ENCODE data around the gene ANKRD28.

The ANKRD28 gene

GRCh38 chr3:15635121-15635661 is 162.6 kb downstream of the ANKRD28 start:
- no peak overlapping the region for H3K4me3 ChIP-seq (ENCODE audit: low read length)
- DNase-seq: no peak
- H4K20me1 ChIP-seq (ENCODE audit: insufficient read depth, low read length): no peaks in the 10 kb centered on the region
- H3K4me2 ChIP-seq (ENCODE audit: low read depth, low read length): no peak overlapping the region
- H3K79me2 ChIP-seq (ENCODE audit: low read length): no peaks in the 10 kb centered on the region
- H3K27me3 ChIP-seq (replicated peaks; ENCODE audit: insufficient read depth, low read length): no peaks in the 10 kb centered on the region
- no peaks in the 10 kb centered on the region for H3K36me3 ChIP-seq (replicated peaks; ENCODE audit: insufficient read depth, low read length)
- TF ChIP-seq EZH2phosphoT487 (IDR thresholded peaks at IDR 0.05; ENCODE audit: low read length) (no peak), EZH2 (optimal IDR thresholded peaks at IDR 0.05; ENCODE audit: low read depth, low read length) (no peak)
- TF ChIP-seq, protein P1, sequence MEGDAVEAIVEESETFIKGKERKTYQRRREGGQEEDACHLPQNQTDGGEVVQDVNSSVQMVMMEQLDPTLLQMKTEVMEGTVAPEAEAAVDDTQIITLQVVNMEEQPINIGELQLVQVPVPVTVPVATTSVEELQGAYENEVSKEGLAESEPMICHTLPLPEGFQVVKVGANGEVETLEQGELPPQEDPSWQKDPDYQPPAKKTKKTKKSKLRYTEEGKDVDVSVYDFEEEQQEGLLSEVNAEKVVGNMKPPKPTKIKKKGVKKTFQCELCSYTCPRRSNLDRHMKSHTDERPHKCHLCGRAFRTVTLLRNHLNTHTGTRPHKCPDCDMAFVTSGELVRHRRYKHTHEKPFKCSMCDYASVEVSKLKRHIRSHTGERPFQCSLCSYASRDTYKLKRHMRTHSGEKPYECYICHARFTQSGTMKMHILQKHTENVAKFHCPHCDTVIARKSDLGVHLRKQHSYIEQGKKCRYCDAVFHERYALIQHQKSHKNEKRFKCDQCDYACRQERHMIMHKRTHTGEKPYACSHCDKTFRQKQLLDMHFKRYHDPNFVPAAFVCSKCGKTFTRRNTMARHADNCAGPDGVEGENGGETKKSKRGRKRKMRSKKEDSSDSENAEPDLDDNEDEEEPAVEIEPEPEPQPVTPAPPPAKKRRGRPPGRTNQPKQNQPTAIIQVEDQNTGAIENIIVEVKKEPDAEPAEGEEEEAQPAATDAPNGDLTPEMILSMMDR (IDR thresholded peaks at IDR 0.05; ENCODE audit: low read length): no peak
- H3K9ac ChIP-seq (ENCODE audit: low read length): no peak overlapping the region
- H3K9me3 ChIP-seq (replicated peaks; ENCODE audit: insufficient read depth, low read length): no peaks in the 10 kb centered on the region
- H2AFZ ChIP-seq (ENCODE audit: low read length): no peak overlapping the region
- peaks cover 29% of the 10 kb centered on the region for H3K4me1 ChIP-seq (ENCODE audit: low read length)
- no peaks in the 10 kb centered on the region for H3K9me2 ChIP-seq (replicated peaks; ENCODE audit: insufficient read depth, low read length)
- H3K27ac ChIP-seq (ENCODE audit: low read length): no peak overlapping the region
- H3F3A ChIP-seq (ENCODE audit: insufficient read depth, low read length): peaks cover 10% of the 10 kb centered on the region

- peaks cover 29% of the 10 kb centered on the region for H3K4me1 ChIP-seq (ENCODE audit: low read length)
- H3K4me2 ChIP-seq (ENCODE audit: low read depth, low read length): no peak overlapping the region
Observed at GRCh38 chr3:15634671-15635070, 163.1 kb downstream of the ANKRD28 start.

GRCh38 chr3:15633766-15634598 is 163.8 kb downstream of the ANKRD28 start:
- Histone ChIP-seq H3K36me3 (replicated peaks; ENCODE audit: insufficient read depth, low read length) (no peaks in the 10 kb centered on the region), H3F3A (ENCODE audit: insufficient read depth, low read length) (peaks cover 10% of the 10 kb centered on the region), H3K79me2 (ENCODE audit: low read length) (no peaks in the 10 kb centered on the region), H2AFZ (ENCODE audit: low read length) (no peak overlapping the region), H3K4me2 (ENCODE audit: low read depth, low read length) (no peak overlapping the region), H3K9ac (ENCODE audit: low read length) (no peak overlapping the region), H4K20me1 (ENCODE audit: insufficient read depth, low read length) (no peaks in the 10 kb centered on the region), H3K27me3 (replicated peaks; ENCODE audit: insufficient read depth, low read length) (no peaks in the 10 kb centered on the region), H3K9me3 (replicated peaks; ENCODE audit: insufficient read depth, low read length) (no peaks in the 10 kb centered on the region), H3K4me1 (ENCODE audit: low read length) (peaks cover 29% of the 10 kb centered on the region), H3K27ac (ENCODE audit: low read length) (no peak overlapping the region), H3K4me3 (ENCODE audit: low read length) (no peak overlapping the region), H3K9me2 (replicated peaks; ENCODE audit: insufficient read depth, low read length) (no peaks in the 10 kb centered on the region)
- DNase-seq: no peak
- TF ChIP-seq EZH2phosphoT487 (IDR thresholded peaks at IDR 0.05; ENCODE audit: low read length): no peak
- TF ChIP-seq EZH2 (optimal IDR thresholded peaks at IDR 0.05; ENCODE audit: low read depth, low read length): no peak
- TF ChIP-seq, protein P1 (IDR thresholded peaks at IDR 0.05; ENCODE audit: low read length): no peak

More at GRCh38 chr3:15634671-15635070, 163.1 kb downstream of the ANKRD28 start:
- Histone ChIP-seq H3K36me3 (replicated peaks; ENCODE audit: insufficient read depth, low read length) (no peaks in the 10 kb centered on the region), H3K27me3 (replicated peaks; ENCODE audit: insufficient read depth, low read length) (no peaks in the 10 kb centered on the region), H3K9me2 (replicated peaks; ENCODE audit: insufficient read depth, low read length) (no peaks in the 10 kb centered on the region), H3F3A (ENCODE audit: insufficient read depth, low read length) (peaks cover 10% of the 10 kb centered on the region), H3K27ac (ENCODE audit: low read length) (no peak overlapping the region), H2AFZ (ENCODE audit: low read length) (no peak overlapping the region), H3K9me3 (replicated peaks; ENCODE audit: insufficient read depth, low read length) (no peaks in the 10 kb centered on the region), H3K79me2 (ENCODE audit: low read length) (no peaks in the 10 kb centered on the region), H3K4me3 (ENCODE audit: low read length) (no peak overlapping the region), H3K9ac (ENCODE audit: low read length) (no peak overlapping the region), H4K20me1 (ENCODE audit: insufficient read depth, low read length) (no peaks in the 10 kb centered on the region)
- TF ChIP-seq, protein P1 (IDR thresholded peaks at IDR 0.05; ENCODE audit: low read length): no peak
- TF ChIP-seq EZH2 (optimal IDR thresholded peaks at IDR 0.05; ENCODE audit: low read depth, low read length) (no peak), EZH2phosphoT487 (IDR thresholded peaks at IDR 0.05; ENCODE audit: low read length) (no peak)
- DNase-seq: no peak
